GM21528 (cell line): ENCODE data around the gene AFF1.

ENCODE experiments used
- ATAC-seq: cut with Tn5 transposase; IDR thresholded peaks from one replicate; pipeline ENCODE4 v1.9.1; 2021; ENCODE audit warnings: mild to moderate bottlenecking, moderate library complexity; ENCODE audit not compliant: unreplicated experiment, low FRiP score

AFF1 gene

DNA sequence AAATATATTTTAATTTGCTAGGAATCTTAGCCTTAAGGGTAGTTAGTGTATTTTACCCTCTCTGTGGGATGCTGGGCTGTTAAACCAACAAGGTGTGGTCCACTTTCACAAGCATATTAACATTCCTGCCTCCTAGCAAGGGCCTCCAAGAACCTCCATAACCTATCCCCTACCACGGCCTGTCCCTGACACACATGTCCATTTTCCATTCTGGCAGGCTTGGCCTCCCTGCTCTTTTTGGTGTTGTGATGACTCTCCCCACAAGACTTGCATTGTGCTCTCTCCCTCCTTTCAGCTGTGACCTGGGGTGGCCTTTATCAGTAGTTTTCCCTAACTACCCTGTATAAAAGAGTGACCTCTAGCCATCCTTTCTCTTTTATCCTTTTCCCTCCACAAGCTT is 165.4 kb downstream of the AFF1 start:
- no peak for ATAC-seq

DNA sequence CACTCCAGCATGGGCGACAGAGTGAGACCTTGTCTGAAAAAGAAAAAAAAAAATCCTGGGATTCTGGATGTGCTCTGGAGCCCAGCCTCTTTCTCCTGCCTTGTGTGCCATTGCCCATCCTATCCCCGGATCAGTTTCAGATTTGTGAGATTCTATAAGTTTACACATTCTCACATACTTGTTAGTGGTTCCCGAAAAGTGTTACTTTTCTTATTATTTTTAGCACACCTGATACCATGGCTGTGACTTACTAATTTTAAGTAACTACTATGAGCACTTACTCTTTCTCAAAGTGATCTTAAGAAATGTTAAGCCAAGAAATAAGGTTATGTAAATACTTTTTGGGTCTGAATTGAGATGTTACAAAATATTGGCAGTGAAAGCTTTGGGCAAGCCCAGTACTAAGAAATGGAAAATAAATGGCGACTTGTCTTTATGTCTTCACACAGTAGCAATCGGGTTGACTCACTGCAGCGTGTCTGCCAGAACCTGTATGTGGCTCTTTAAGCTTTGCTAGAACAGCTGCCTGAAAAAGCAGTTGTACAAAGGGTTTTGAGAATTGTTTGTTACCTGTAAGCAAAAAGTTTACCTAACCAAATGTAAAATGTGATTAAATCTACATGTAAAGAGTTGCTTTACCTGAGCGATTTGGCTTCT is 166.9 kb downstream of the AFF1 start:
- ATAC-seq: no peak

DNA sequence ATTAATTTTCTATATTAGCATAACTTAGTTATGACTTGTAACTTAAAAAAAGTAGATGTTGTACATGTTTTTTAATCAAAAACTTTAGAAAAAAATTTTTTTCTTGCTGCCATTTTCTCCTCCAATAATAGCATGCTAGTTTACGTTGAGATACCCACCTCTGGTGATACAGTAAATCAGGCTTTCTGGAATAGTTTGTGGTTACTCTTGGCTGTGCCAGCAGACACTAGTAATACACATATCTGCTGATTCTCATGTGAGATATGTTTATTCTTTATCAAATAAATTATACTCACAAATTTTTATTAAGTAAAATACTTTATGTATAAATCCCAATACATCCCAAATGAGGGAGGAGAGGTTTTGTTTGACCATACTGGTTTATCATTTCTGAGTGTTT is 168.3 kb downstream of the AFF1 start:
- no peak for ATAC-seq

DNA sequence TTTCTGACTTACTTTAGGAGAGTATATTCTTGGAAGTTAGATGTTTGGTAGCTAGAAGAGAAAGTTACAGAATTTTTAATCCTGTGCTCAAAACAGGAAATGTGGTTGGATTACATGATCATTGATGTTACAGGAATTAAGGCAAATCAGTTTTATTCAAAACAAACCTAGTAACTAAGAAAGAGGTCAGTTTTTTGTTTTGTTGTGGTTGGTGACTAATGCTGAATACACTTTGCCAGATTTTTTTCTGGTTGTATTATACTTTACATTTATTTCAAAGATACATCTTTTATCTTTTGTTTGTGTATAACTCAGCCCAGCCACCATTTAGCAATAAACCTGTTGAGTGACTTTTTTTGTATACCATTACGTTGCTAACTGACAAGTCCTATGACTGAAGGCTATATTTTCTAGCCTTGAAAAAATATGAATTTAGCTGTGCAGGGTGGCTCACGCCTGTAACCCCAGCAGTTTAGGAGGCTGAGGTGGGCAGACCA is 168.9 kb downstream of the AFF1 start:
- ATAC-seq: no peak

DNA sequence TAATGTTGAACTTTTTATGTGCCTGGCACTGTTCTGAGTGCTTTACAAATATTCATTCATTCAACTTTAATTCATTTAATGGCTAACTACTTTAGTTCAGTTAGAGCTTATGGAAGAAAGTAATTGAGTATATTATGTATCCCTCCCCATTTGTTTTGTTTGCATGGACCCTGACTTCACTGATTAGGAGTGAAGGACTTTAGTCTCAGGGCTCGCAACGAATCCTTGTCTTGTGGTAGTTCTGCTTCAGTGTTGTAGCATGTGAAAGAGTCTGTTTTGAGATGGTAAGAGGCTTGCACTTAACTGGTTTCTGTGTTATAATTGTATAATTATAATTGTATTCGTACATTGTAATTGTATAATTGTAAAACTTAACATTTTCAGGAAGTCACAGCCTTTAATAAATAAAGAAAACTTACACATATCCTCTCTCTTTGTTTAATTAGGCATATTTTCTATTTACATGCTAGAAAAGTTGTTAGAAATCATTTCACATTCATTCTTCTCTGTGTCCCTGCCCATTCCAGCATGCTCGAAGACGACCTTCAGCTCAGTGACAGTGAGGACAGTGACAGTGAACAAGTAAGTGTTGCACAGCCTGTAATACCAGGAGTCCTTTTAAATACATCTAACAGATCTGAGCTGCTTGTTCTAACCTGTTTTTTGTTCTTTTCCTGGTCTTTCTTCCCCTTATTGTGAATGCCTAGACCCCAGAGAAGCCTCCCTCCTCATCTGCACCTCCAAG is 170.5 kb downstream of the AFF1 start:
- no peak for ATAC-seq

DNA sequence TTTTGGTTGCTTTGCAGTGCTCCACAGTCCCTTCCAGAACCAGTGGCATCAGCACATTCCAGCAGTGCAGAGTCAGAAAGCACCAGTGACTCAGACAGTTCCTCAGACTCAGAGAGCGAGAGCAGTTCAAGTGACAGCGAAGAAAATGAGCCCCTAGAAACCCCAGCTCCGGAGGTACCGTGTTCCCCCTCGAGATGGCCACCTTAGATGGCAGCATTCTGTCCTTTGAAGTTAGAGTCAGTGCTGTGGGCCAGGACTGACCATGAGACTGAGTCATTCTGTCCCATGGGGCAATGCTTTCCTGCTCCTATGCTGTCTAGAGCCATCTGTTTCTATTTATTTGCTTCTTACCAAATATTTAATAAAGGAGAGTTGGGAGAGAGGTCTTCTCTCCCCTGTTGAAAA is 173.3 kb downstream of the AFF1 start:
- no peak for ATAC-seq

DNA sequence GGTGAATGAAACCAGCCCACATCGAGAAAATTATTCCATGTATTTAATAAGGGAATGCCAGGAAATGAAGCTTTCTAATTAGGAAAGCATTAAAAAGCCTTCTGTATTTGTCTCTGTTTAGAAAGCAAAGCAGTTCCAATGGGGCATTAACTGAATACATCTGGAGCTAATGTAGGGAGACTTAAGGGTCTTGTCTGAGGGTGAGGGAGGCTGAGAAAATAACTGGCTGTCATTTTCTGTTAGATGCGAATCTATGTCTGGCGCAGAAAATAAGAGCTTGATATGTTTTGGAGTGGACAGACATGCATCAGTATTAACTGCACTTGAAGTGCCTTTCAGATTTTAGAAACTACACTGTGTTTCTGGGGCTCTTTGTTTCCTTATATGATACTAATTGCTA is 174.3 kb downstream of the AFF1 start:
- ATAC-seq: no peak

DNA sequence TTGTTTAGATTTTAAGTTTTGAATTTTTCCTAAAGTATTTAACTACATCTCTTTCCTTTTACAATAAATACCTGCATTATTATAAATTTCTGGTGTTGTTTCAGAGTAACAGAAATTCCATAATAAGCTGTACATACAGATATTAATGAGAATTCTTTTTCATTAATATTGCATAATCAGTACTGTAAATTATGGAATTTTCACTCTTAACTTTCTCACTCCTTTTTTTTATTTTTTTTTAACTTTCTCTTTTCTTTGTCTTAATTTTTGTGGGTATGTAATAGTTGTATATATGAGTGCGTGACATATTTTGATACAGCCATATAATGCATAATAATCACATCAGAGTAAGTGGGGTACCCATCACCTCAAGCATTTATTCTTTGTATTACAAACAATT is 175.1 kb downstream of the AFF1 start:
- ATAC-seq: no peak

DNA sequence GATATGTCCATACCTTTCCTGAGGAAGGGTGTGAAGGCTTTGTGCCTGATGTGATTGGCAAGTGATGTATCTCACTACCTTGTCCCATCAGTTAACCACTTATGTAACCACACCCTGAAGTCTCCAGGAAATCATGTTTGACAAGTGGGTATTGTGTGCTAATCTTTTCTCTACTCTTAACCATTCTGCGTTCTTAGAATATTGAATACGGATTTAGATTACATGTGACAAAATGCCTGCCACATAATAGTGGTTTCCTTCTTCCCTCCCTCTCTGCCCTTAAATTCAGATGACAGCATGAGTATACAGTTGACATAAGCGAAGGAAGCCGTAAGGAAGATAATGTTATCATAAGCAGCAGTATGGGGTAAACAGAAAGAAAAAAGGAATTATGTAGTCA is 177.3 kb downstream of the AFF1 start:
- ATAC-seq: no peak

DNA sequence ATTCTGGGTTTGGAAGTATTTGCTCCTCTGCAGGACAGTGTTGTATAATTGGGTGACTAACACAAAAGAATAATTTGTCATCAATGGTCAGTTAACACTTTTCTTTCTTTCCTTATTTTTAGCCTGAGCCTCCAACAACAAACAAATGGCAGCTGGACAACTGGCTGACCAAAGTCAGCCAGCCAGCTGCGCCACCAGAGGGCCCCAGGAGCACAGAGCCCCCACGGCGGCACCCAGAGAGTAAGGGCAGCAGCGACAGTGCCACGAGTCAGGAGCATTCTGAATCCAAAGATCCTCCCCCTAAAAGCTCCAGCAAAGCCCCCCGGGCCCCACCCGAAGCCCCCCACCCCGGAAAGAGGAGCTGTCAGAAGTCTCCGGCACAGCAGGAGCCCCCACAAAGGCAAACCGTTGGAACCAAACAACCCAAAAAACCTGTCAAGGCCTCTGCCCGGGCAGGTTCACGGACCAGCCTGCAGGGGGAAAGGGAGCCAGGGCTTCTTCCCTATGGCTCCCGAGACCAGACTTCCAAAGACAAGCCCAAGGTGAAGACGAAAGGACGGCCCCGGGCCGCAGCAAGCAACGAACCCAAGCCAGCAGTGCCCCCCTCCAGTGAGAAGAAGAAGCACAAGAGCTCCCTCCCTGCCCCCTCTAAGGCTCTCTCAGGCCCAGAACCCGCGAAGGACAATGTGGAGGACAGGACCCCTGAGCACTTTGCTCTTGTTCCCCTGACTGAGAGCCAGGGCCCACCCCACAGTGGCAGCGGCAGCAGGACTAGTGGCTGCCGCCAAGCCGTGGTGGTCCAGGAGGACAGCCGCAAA is 179.6 kb downstream of the AFF1 start:
- no peak for ATAC-seq

DNA sequence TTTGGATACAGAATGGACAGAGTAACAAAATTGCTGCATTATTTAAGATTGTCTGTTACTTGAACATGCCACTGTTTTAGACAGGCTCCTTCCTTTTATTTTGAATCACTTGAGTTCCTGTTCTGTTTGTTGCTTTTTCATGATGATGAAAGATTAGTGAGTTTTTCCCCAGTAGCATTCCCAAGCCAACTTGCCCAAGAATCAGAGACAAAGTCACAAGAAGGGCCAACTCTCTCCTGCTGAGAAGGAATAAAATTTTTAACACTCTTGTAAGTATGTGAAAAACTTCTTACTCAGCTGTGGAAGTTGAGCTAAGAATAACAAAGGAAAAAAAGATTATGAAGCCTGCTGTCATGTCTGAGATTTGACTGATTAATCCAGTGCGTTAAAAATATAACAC is 181.4 kb downstream of the AFF1 start:
- no peak for ATAC-seq

DNA sequence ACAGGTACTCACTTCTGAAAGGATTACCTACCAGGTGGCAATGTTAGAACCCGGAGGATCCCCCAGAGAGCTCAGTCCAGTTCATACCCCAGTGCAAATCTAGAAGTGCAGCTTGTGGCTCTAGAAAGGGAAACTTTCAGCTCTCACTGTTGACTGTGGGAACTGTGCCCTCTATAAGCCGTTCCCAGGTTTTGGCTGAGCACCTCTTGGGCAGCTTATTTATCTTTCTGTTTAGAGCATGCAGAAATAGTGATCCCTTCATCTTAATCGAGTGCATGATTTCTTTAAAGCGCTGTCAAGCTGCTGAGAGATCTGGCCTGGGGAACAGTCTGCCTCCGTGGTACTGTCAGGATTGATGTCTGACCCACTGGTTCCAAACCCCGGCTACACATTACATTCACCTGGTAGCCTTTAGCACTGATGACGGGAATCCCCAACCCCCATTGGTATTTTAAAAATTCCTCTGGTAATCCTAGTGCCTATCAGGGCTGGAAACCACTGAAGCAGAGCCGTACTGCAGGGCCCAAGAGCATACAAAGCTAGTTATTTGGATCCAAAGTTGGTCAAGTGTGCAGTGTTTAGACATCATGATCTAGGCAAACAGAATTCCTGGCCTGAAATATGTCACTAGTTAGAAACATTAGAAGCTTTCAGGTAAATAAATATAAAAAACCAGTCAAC is 182.4 kb downstream of the AFF1 start:
- ATAC-seq: no peak

DNA sequence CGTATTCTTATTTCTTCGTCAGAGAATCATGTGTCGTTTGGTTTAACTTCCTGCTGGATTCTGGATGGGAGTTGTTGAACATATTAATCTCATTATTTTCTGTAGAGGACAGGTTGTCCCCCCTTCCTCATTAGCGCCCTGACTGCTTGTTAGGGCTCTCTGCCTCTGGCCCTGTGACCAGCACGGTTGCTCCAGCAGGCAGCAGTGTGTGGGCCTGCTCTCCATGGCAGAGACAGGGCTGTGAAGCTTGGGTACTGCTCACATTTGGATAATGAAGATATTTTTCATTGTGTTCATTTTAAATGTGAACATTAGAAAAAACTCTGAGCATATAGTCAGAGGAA is 182.9 kb downstream of the AFF1 start:
- no peak for ATAC-seq

DNA sequence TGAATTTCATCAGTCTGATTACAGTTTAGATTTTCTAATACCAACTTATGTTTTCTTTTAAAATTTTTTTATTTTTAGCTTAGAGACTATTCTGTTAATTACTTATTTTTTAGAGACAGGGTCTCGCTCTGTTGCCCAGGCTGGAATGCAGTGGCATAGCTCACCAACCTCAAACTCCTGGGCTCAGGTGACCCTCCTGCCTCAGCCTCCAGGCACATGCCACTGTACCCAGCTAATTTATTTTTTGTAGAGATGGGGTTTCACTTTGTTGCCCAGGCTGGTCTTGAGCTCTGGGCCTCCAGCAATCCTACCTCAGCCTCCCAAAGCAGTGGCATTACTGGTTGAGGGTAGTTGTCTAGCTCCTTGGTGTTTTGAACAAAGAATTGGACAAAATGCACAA is 183.6 kb downstream of the AFF1 start:
- ATAC-seq: no peak

DNA sequence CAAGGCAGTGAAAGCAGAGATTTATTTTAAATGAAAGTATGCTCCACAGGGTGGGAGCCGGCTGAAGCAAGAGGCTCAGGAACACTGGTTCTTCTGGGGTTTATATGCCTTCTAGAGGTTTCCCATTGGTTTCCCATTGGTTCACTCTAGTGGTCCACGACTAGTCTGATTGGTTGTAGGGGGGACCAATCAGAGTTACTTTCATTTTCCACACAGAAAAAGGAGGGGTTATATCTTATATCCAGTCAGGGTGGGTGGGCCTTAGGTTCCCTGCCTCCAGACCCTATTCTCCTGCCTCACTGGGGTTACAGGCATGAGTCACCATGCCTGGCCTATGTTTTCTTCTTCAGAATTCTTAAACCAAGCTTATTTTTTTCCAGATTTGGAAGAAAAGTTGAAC is 184.0 kb downstream of the AFF1 start:
- ATAC-seq: no peak

DNA sequence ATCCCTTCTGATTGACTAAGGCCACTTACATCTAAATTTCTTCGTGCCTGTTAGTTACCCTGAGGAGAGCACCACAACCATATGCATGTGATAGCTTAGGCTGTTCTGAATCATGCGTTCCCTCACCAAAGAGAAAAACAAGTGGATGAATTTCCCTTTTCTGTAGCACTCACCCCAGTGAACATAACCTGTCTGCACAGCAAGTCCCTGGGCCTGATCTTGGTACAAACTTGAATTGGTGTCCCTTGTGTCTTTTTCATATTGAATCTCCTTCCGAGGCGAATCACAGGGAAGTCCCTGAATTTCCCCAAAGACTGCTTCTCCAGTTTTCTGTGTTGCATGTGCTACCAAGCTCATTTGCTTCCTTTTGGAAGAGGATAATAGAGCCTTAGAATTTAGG is 185.2 kb downstream of the AFF1 start:
- ATAC-seq: no peak

DNA sequence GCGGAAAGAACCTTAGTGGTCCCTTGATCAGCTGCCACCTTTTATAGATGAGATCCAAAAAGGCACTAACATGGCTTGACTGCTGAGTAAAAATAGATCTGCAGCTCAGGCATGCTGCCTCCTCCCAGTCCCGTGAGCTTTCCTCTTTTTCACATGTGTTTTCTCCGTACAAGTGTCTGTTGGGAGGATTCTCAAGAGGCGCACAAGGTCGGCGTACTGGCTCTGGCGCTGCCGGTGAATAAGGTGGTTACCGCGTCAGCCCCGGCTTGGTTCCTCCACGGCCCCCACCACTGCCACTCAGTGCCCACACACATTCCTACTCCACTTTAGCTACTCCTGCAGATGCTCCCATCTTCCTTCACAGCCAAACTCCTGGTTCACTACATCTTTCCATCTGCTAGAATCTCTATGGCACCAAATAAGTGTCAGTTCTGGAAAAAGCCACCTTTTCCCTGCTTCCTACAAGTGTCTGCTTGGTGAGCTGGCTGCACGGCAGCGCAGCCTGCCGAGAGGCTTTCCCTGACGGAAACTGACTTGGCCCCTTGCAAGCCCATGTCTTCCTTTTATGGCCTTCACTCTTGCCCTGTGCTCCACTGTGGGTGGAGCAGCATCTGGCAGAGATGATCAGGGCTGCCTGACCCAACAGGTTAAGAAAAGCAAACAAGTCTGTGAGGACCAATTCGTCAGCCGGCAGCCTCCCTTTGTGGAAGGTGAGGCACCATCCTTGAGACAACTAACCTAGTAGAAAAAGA is 185.8 kb downstream of the AFF1 start:
- no peak for ATAC-seq

DNA sequence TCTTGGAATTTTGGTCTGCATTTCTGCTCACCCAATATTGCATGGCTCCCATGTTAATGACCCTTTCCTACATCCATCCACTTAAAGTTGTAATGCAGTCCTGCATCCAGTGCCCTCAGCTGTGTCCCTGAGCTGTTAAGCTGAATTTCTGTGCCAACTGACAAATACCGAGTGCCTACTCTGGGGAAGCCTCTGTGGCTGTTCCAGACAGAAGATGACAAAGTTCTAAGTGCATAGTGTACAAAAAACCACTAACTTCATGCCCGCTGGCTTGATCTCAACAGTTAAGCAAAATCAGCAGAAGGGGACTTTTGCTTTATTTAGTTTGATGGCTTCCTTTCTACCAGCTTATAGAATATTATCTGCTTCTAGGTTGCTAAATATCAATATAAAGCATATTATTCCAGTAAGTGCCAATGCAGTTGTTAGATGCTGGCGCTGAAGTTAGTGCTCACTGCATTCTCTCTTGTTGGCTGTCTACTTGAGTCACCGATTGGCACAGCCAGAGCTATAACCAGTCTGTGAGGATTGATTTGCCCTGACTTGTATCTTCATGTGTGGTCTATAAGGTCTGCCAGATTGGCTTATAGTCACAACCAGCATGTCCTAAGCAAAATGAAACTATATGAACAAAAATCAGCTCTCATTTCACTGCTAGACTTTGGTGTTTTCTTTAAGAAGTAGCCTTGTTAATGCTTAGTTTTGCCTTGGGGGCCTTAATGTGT is 186.7 kb downstream of the AFF1 start:
- no peak for ATAC-seq

DNA sequence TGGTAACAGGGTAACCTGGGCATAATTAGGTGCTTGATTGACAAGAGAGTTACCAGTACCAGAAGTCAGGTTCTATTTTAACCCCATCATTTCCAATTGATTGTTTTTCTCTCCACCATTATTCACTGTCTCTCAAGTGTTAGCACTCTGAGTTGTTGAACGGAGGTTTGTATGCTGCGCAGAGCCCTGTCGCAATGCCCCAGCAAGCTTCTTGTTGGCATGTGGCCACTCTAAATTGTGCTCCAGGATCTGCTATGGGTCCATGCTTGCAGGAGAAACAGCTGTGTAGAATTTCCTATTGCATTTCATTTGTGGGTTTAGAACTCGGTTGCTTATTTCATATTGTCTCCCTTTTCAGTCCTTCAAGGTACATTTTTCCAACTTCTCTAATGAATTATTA is 187.4 kb downstream of the AFF1 start:
- no peak for ATAC-seq

DNA sequence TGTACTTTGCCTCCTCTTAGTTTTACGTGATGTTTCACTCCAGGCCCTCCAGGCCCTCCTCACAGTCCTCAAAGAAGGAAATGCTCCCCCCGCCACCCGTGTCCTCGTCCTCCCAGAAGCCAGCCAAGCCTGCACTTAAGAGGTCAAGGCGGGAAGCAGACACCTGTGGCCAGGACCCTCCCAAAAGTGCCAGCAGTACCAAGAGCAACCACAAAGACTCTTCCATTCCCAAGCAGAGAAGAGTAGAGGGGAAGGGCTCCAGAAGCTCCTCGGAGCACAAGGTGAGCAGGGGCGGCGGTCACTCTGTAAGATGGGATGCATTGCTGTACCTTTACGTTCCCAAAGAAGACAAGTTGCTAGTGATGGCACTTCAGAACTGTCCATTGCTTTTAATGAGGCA is 191.2 kb downstream of the AFF1 start:
- no peak for ATAC-seq
